Spleen (tissue), 11 donors: ENCODE data around the gene SRD5A1. TPM values are rescaled to one million over a fixed set of nuclear protein-coding genes. Genes with fewer than 3 reads are reported as not detected.

Experiments
- DNase-seq: peaks from one replicate; pipeline ENCODE4 v3.0.0-alpha.2; 2020
- H3K27ac ChIP-seq, 8 donors: fragments of 200-600 bp; sonication (generic) in 7 of 8; 1 replicate in 4 of 8; 2 replicates in 4 of 8; pipeline versions ENCODE4 v1.5.0 to v1.8.0; 2016 to 2021; ENCODE audit warnings: inconsistent platforms in 4 of 8, mild to moderate bottlenecking in 4 of 8, moderate library complexity in 1 of 8
- H3K27me3 ChIP-seq, 7 donors: fragments of 200-600 bp; sonication (generic) in 6 of 7; replicated peaks in 1 of 7; 1 replicate in 4 of 7; 2 replicates in 3 of 7; pipeline versions ENCODE4 v1.5.0 to v1.8.0; 2016 to 2021; ENCODE audit warnings: inconsistent platforms in 3 of 7, mild to moderate bottlenecking in 1 of 7
- H3K36me3 ChIP-seq, 6 donors: fragments of 200-600 bp; sonication (generic) in 5 of 6; 1 replicate in 4 of 6; 2 replicates in 2 of 6; pipeline versions ENCODE4 v1.5.0 to v1.8.0; 2016 to 2021; ENCODE audit warnings: inconsistent platforms in 2 of 6
- H3K4me1 ChIP-seq, 6 donors: fragments of 200-600 bp; sonication (generic) in 5 of 6; 1 replicate in 3 of 6; 2 replicates in 3 of 6; pipeline versions ENCODE4 v1.5.0 to v1.8.0; 2016 to 2021; ENCODE audit warnings: inconsistent platforms in 3 of 6
- H3K4me3 ChIP-seq, 8 donors: fragments of 200-600 bp; sonication (generic) in 7 of 8; 1 replicate in 4 of 8; 2 replicates in 4 of 8; pipeline versions ENCODE4 v1.5.0 to v1.8.0; 2016 to 2021; ENCODE audit warnings: inconsistent platforms in 4 of 8, mild to moderate bottlenecking in 4 of 8, moderate library complexity in 2 of 8
- H3K9me3 ChIP-seq, 8 donors: fragments of 200-600 bp; sonication (generic) in 7 of 8; 1 replicate in 4 of 8; 2 replicates in 4 of 8; pipeline versions ENCODE4 v1.5.0 to v1.8.0; 2016 to 2021; ENCODE audit warnings: inconsistent platforms in 4 of 8
- POLR2A ChIP-seq, 3 donors: fragments of 450-650 bp; IDR thresholded peaks; one replicate each; pipeline ENCODE4 v1.5.1; 2017; ENCODE audit warnings: antibody characterized with exemption in 3 of 3, mild to moderate bottlenecking in 1 of 3
- POLR2AphosphoS5 ChIP-seq, 3 donors: sonication (generic); formaldehyde crosslinking; IDR thresholded peaks; one replicate each; pipeline ENCODE4 v1.5.1; 2017; ENCODE audit warnings: antibody characterized with exemption in 3 of 3
- WGBS, 5 donors: extraction: QIAGEN DNeasy Blood & Tissue Kit in 3 of 5; methylation state at CpG; one replicate each; pipeline versions ENCODE4 v1.1.5 to v1.1.7; 2013 to 2018; 5-methylcytosine and 5-hydroxymethylcytosine counted together
- intact Hi-C: fragments of 100-400 bp; cut with DNase I; formaldehyde crosslinking; loops from one replicate; pipeline ENCODE4 v1.15.0; 2023; ENCODE audit warnings: low total_unique reads
- polyA plus RNA-seq, 3 donors: library from polyadenylated mRNA; stranded (reverse); fragments of 200-250 nt; gene quantifications; one replicate each; pipeline ENCODE4 v1.2.1, GENCODE V29; 2013
- total RNA-seq, 7 donors: library from RNA; depleted of rRNA in 3 of 7; stranded (reverse); fragments of >200 nt in 3 of 7; fragmentation: NEBNext Ultra II Directional in 4 of 7; extraction: Animal tissue kit (Norgen Biotek cat#: 25700) in 4 of 7; gene quantifications; one replicate each; pipeline versions ENCODE4 v1.1.0 to v1.2.1, GENCODE V29; 2016 to 2021
- TF ChIP-seq, protein P1 (sequence below), 11 experiments: fragments of 200-600 bp in 7 of 11; fragments of 450-650 bp in 4 of 11; sonication (generic) in 4 of 11; IDR thresholded peaks in 8 of 11; conservative IDR thresholded peaks in 3 of 11; 1 replicate in 7 of 11; 2 replicates in 4 of 11; pipeline versions ENCODE4 v1.4.0 to v1.8.0; 2016 to 2021; ENCODE audit warnings: antibody characterized with exemption in 11 of 11, inconsistent platforms in 4 of 11, mild to moderate bottlenecking in 1 of 11
- donor health status: healthy with polysubstance abuse.
- donor health status: DM: no; HTN: no; CAD: no; lungs with moderate emphysema.
- donor health status: DM: no; HTN: no; CAD: no.
- donor health status: Bipolar disorder and iron deficiency.
- donor health status: healthy.
- donor health status: DM: no; HTN: no; CAD: no.
- donor health status: DM: yes; HTN: yes; CAD: no.

The SRD5A1 gene
- total and polyA plus RNA-seq, 10 donors, result 2.5 to 9.3 (median 5.7) TPM

DNA sequence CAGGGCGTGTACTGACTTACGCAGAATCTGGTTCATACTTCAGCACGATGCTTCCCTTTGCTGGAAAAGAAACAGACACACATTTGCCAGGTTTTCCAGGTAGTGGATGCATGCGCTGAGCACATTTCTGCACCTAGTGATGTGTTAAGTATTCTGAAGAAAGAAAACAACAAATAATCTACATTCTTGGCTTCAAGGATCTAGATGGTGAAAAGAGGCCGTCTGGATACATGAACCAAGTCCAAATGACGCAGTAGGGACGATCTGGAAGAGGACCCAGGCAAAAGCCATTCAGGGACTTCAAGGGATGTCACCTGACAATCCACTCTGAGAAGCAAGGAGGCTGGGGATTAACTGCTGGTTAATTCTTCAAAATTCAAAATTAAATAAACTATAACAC lies 30.8 kb upstream of the SRD5A1 start:
- no peak overlapping the region for H3K4me3 ChIP-seq
- no peaks in the 10 kb centered on the region for H3K9me3 ChIP-seq
- no peak for TF ChIP-seq POLR2AphosphoS5 (IDR thresholded peaks at IDR 0.05)
- TF ChIP-seq, protein P1, sequence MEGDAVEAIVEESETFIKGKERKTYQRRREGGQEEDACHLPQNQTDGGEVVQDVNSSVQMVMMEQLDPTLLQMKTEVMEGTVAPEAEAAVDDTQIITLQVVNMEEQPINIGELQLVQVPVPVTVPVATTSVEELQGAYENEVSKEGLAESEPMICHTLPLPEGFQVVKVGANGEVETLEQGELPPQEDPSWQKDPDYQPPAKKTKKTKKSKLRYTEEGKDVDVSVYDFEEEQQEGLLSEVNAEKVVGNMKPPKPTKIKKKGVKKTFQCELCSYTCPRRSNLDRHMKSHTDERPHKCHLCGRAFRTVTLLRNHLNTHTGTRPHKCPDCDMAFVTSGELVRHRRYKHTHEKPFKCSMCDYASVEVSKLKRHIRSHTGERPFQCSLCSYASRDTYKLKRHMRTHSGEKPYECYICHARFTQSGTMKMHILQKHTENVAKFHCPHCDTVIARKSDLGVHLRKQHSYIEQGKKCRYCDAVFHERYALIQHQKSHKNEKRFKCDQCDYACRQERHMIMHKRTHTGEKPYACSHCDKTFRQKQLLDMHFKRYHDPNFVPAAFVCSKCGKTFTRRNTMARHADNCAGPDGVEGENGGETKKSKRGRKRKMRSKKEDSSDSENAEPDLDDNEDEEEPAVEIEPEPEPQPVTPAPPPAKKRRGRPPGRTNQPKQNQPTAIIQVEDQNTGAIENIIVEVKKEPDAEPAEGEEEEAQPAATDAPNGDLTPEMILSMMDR (IDR thresholded peaks at IDR 0.05 in 8 of 11, conservative IDR thresholded peaks at IDR 0.05 in 3 of 11), result no peak
- TF ChIP-seq POLR2A (IDR thresholded peaks at IDR 0.05), result no peak
- no peak overlapping the region for H3K27ac ChIP-seq
- WGBS, 5 donors, result 81 to 98% (median 96%) methylated on average over 7 of the region's 7 CpGs
- H3K36me3 ChIP-seq, result peaks cover 6 to 100% (median 98%) of the 10 kb centered on the region in 6 donors
- DNase-seq, result no peak
- H3K27me3 ChIP-seq, result no peaks in the 10 kb centered on the region
- intact Hi-C loops, result no loop called here
- no peaks in the 10 kb centered on the region for H3K4me1 ChIP-seq

DNA sequence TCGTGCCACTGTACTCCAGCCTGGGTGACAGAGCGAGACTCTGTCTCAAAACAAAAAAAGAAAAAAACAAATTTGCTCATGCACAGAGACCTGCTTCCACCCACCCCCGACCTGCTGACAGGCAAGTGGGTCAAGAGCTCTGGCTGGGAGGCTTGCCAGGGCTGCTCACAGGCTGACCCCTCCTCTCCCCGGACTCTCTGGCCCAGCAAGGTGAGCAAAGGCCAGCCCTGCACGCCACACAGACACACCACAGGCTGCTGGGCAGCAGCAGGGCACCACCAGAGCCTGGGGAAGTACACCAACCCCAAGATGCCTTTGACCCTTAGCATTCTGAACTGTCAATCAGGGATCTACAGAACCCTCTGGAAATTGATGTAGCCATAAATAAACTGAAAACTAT lies 29.6 kb upstream of the SRD5A1 start:
- Histone ChIP-seq H3K36me3 (peaks cover 14 to 100% (median 98%) of the 10 kb centered on the region in 6 donors), H3K4me1 (peaks cover 0 to 4% (median 0%) of the 10 kb centered on the region in 6 donors), H3K27ac (no peak overlapping the region), H3K9me3 (no peaks in the 10 kb centered on the region), H3K27me3 (no peaks in the 10 kb centered on the region), H3K4me3 (no peak overlapping the region)
- TF ChIP-seq, protein P1 (IDR thresholded peaks at IDR 0.05 in 8 of 11, conservative IDR thresholded peaks at IDR 0.05 in 3 of 11), result no peak
- TF ChIP-seq POLR2AphosphoS5 (IDR thresholded peaks at IDR 0.05) (no peak), POLR2A (IDR thresholded peaks at IDR 0.05) (no peak)
- intact Hi-C loops, result no loop called here
- 89 to 94% (median 93%) methylated on average over 4 to 5 of the region's 5 CpGs for WGBS, 5 donors
- DNase-seq, result no peak

DNA sequence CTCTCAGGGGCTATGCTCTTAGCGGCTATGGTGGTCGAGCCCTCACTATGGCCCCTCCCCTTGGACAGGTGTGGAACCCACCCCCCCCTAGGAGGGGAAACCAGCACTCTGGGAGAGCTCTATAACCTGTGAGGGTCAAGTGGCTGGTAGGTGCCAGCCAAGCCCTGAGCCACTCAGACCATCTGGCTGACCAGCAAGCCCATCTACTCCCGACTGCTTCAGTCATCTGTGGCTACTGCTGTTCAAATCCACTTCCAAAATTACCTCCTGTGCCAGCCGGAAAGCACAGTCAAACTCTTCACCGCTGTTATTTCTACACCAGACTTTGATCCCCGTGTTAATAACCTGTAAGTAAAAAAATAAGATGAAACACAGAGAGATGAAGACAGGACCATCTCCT lies 28.9 kb upstream of the SRD5A1 start:
- Histone ChIP-seq H3K36me3 (peaks cover 18 to 100% (median 98%) of the 10 kb centered on the region in 6 donors), H3K4me3 (no peak overlapping the region), H3K4me1 (peaks cover 0 to 4% (median 0%) of the 10 kb centered on the region in 6 donors), H3K27me3 (no peaks in the 10 kb centered on the region), H3K27ac (no peak overlapping the region), H3K9me3 (no peaks in the 10 kb centered on the region)
- intact Hi-C loops, result no loop called here
- TF ChIP-seq, protein P1 (IDR thresholded peaks at IDR 0.05 in 8 of 11, conservative IDR thresholded peaks at IDR 0.05 in 3 of 11), result no peak
- 83 to 96% (median 94%) methylated on average over 5 to 6 of the region's 6 CpGs for WGBS, 5 donors
- DNase-seq, result no peak

DNA sequence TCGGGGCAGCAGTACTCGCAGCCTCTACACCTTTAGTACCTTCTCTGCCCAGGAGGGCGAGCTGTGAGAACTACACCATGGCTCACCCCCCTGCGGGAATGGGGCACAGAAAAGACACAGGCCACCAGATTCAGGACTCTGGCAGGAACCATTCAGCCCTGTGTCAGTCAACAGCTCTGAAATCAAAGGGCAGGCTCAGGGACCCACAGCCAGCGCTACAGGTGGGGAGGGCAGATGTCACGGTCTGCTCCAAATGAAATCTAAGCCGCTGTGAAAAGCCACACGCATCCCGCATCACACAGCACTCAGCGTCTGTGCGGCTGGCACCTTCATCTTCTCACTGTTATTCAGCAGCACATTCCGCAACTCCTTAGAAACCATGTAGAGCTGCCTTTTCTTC lies 28.3 kb upstream of the SRD5A1 start:
- DNase-seq, result no peak
- intact Hi-C loops, result no loop called here
- Histone ChIP-seq H3K4me3 (no peak overlapping the region), H3K27ac (no peak overlapping the region), H3K27me3 (no peaks in the 10 kb centered on the region), H3K4me1 (peaks cover 0 to 4% (median 0%) of the 10 kb centered on the region in 6 donors), H3K9me3 (no peaks in the 10 kb centered on the region), H3K36me3 (peaks cover 18 to 100% (median 98%) of the 10 kb centered on the region in 6 donors)
- TF ChIP-seq, protein P1 (IDR thresholded peaks at IDR 0.05 in 8 of 11, conservative IDR thresholded peaks at IDR 0.05 in 3 of 11), result no peak
- TF ChIP-seq POLR2A (IDR thresholded peaks at IDR 0.05) (no peak), POLR2AphosphoS5 (IDR thresholded peaks at IDR 0.05) (no peak)
- 96 to 98% (median 97%) methylated on average over 12 of the region's 12 CpGs for WGBS, 5 donors
